Activated CD4-positive, alpha-beta T cell treated with anti-CD3 and anti-CD28 coated beads for 4 hours (primary cell): ENCODE data around the gene GADL1.

Experiments
- DNase-seq, 2 donors: peaks; one replicate each; pipeline ENCODE4 v3.0.0-alpha.2; 2020

GADL1 gene

GRCh38 chr3:30894521-30895251 lies at the start of gene GADL1:
TSS of gene GADL1 (minus strand) at chr3:30894661. CDS start at chr3:30894614, 47 bp downstream.
- no peak for DNase-seq

GRCh38 chr3:30944124-30944523 lies 49.7 kb upstream of the GADL1 start:
- no peak for DNase-seq

- no peak for DNase-seq
Observed at GRCh38 chr3:30943206-30943605, 48.7 kb upstream of the GADL1 start.

- no peak for DNase-seq
Observed at GRCh38 chr3:30941342-30941741, 46.9 kb upstream of the GADL1 start.

- no peak for DNase-seq
Observed at GRCh38 chr3:30940740-30941139, 46.3 kb upstream of the GADL1 start.

GRCh38 chr3:30934208-30934550 lies 39.7 kb upstream of the GADL1 start:
- no peak for DNase-seq

- DNase-seq = no peak
Observed at GRCh38 chr3:30933478-30934207, 39.2 kb upstream of the GADL1 start.

- DNase-seq = no peak
Observed at GRCh38 chr3:30932513-30933098, 38.1 kb upstream of the GADL1 start.

- DNase-seq = no peak
Observed at GRCh38 chr3:30924763-30925162, 30.3 kb upstream of the GADL1 start.

- no peak for DNase-seq
Observed at GRCh38 chr3:30919564-30919963, 25.1 kb upstream of the GADL1 start.

GRCh38 chr3:30918761-30919160 lies 24.3 kb upstream of the GADL1 start:
- no peak for DNase-seq

GRCh38 chr3:30915782-30916181 lies 21.3 kb upstream of the GADL1 start:
- DNase-seq = no peak

- no peak for DNase-seq
Observed at GRCh38 chr3:30914696-30915095, 20.2 kb upstream of the GADL1 start.

GRCh38 chr3:30913176-30913575 lies 18.7 kb upstream of the GADL1 start:
- no peak for DNase-seq

- DNase-seq = no peak
Observed at GRCh38 chr3:30912301-30912700, 17.8 kb upstream of the GADL1 start.

GRCh38 chr3:30908456-30909037 lies 14.1 kb upstream of the GADL1 start:
- DNase-seq = no peak

GRCh38 chr3:30904996-30905395 lies 10.5 kb upstream of the GADL1 start:
- no peak for DNase-seq

GRCh38 chr3:30895329-30895728 lies 868 bp upstream of the GADL1 start:
- no peak for DNase-seq

- no peak for DNase-seq
Observed at GRCh38 chr3:30893678-30894325, 659 bp downstream of the GADL1 start.

- DNase-seq = no peak
Observed at GRCh38 chr3:30890907-30891306, 3.6 kb downstream of the GADL1 start.

GRCh38 chr3:30886888-30887287 lies 7.6 kb downstream of the GADL1 start:
- no peak for DNase-seq

- DNase-seq = no peak
Observed at GRCh38 chr3:30878862-30879261, 15.6 kb downstream of the GADL1 start.

- DNase-seq = no peak
Observed at GRCh38 chr3:30875505-30875904, 19.0 kb downstream of the GADL1 start.
